ENCODE results near the gene GFER. TPM values are rescaled to one million over a fixed set of nuclear protein-coding genes. Genes with fewer than 3 reads are reported as not detected.

The GFER gene
- total and polyA plus RNA-seq, 2 of the 8 experiments (the other 6 are each of a cell fraction or from before 2014, with no cell fraction given): 17.7 to 37.9 TPM

GRCh38 chr16:2024032-2024420 is 40.0 kb downstream of the GFER start:
- H3K23me2 ChIP-seq (ENCODE audit: low read depth, low read length): peaks cover 15% of the 10 kb centered on the region; the same call in 1 of the 2 replicates
- H2BK120ac ChIP-seq (replicated peaks; ENCODE audit: low read depth, low read length): no peak overlapping the region
- ChIA-PET CTCF (ENCODE audit: partially characterized antibody) (interaction anchor here (0.6 to 7.5 kb wide), 13 partner anchors 11 to 400 kb away, joined by 3 to 55 read pairs (median 7); partner anchors contain the start of genes NTHL1, TRAF7 and TSC2), POLR2A (ENCODE audit: partially characterized antibody) (interaction anchor here (0.6 to 1.8 kb wide), 10 partner anchors 16 to 997 kb away, joined by 3 to 6 read pairs (median 3); partner anchors contain the start of gene TRAF7)
- DNase-seq (ENCODE audit: low read depth in 1 of 2, low spot score in 2 of 2) (no peak), FAIRE-seq (no peak)
- no peaks in the 10 kb centered on the region for H3K9me3 ChIP-seq (ENCODE audit: insufficient read depth in 2 of 2, low read depth in 1 of 2, low read length in 1 of 2)
- peaks cover 0 to 9% of the 10 kb centered on the region in 2 experiments for H4K20me1 ChIP-seq (replicated peaks in 1 of 2; ENCODE audit: control insufficient read depth in 1 of 2, insufficient read depth in 2 of 2, low read length in 2 of 2)
- no peak overlapping the region for H2AFZ ChIP-seq (ENCODE audit: low read length)
- peak overlapping the region; percentile 80; the same call in 1 of the 2 replicates for H2BK12ac ChIP-seq (ENCODE audit: low read depth, low read length)
- H3K18ac ChIP-seq (ENCODE audit: extremely low read depth, low read length): peak overlapping the region; percentile 32; the same call in 1 of the 2 replicates
- no peak overlapping the region for H4K5ac ChIP-seq (ENCODE audit: insufficient read length, low read depth, low read length)
- H3K27ac ChIP-seq (ENCODE audit: low read depth, low read length): no peak overlapping the region
- peak overlapping the region in 1 of 4 experiments; percentile 59; a peak in 2 of 8 replicates for H3K4me3 ChIP-seq (ENCODE audit: extremely low read depth in 1 of 4, insufficient read depth in 2 of 4, low read depth in 3 of 4, low read length in 4 of 4)
- H2BK5ac ChIP-seq (ENCODE audit: low read depth, low read length): peak overlapping the region; percentile 24; the same call in 1 of the 2 replicates
- H3K79me2 ChIP-seq (ENCODE audit: control insufficient read depth in 1 of 2, insufficient read depth in 2 of 2, low read length in 2 of 2): no peaks in the 10 kb centered on the region
- H3K27me3 ChIP-seq (replicated peaks in 1 of 4; ENCODE audit: control insufficient read depth in 3 of 4, extremely low read depth in 1 of 4, insufficient read depth in 3 of 4, low read length in 3 of 4): peaks cover 22 to 56% (median 48%) of the 10 kb centered on the region in 4 experiments
- peaks cover 0 to 5% (median 0%) of the 10 kb centered on the region in 4 experiments; a peak in 1 of 8 replicates for H3K36me3 ChIP-seq (ENCODE audit: control insufficient read depth in 2 of 4, insufficient read depth in 4 of 4, low read length in 3 of 4)
- peak overlapping the region; percentile 6; the same call in 1 of the 2 replicates for H2BK20ac ChIP-seq (ENCODE audit: low read length)
- H3K4ac ChIP-seq (replicated peaks; ENCODE audit: insufficient read length, low read depth, low read length): no peak overlapping the region
- WGBS, 2 experiments (ENCODE audit: extremely low coverage in 1 of 2, insufficient coverage in 1 of 2, insufficient read length in 1 of 2, insufficient replicate concordance in 2 of 2, low coverage in 1 of 2, low lambda C conversion rate in 2 of 2, missing lambda C conversion rate in 1 of 2): 96% methylated on average over 10 of the region's 12 CpGs; no CpG with 5 or more reads in 1 of the 2 experiments
- no peak overlapping the region for H3K14ac ChIP-seq (ENCODE audit: insufficient read length)
- H3K9ac ChIP-seq (replicated peaks in 1 of 4; ENCODE audit: extremely low read depth in 1 of 4, low read depth in 3 of 4, low read length in 3 of 4): no peak overlapping the region
- H4K91ac ChIP-seq (replicated peaks; ENCODE audit: insufficient read length, low read length): peak overlapping the region; percentile 70
- H3K4me2 ChIP-seq (ENCODE audit: insufficient read depth in 1 of 2, low read depth in 2 of 2, low read length in 2 of 2): peak overlapping the region; percentile 16 to 76
- H3K4me1 ChIP-seq (replicated peaks in 1 of 4; ENCODE audit: control insufficient read depth in 3 of 4, insufficient read depth in 4 of 4, low read length in 3 of 4): peaks cover 0 to 27% (median 13%) of the 10 kb centered on the region in 4 experiments; a peak in 5 of 7 replicates
- H3K79me1 ChIP-seq (ENCODE audit: low read depth, low read length): no peaks in the 10 kb centered on the region
- no peak for TF ChIP-seq HDAC6 (IDR thresholded peaks at IDR 0.05; ENCODE audit: low read depth, low read length)
- TF ChIP-seq EZH2 (IDR thresholded peaks at IDR 0.05; ENCODE audit: low read depth, low read length, severe bottlenecking): no peak
- TF ChIP-seq CBX5 (IDR thresholded peaks at IDR 0.05; ENCODE audit: low read depth, low read length): no peak
- TF ChIP-seq GABPA (IDR thresholded peaks at IDR 0.05; ENCODE audit: borderline replicate concordance, insufficient read depth, low read length): no peak
- H3K23ac ChIP-seq (ENCODE audit: insufficient read length): no peak overlapping the region
- peak overlapping the region; percentile 81; the same call in 1 of the 2 replicates for H2BK15ac ChIP-seq (ENCODE audit: low read length)
- no peak overlapping the region for H3K56ac ChIP-seq (replicated peaks; ENCODE audit: insufficient read length, low read depth, low read length)
- H4K8ac ChIP-seq (ENCODE audit: extremely low read depth, insufficient read depth, low read length): no peak overlapping the region
- H2AK5ac ChIP-seq (ENCODE audit: low read depth, low read length): peak overlapping the region; percentile 13; the same call in 1 of the 2 replicates
